SU-DHL-6 (cell line): ENCODE measurements around the gene CCL22.
"Not testable (repeated sequence)": the region's sequence is repeated elsewhere in the genome, so short reads cannot be mapped to it uniquely, and the experiment has no call there.

ENCODE experiments used
- H2AFZ ChIP-seq: fragments of 200-600 bp; sonication (generic); 2 replicates; pipeline ENCODE4 v1.6.1; 2014; ENCODE audit warnings: low read depth, mild to moderate bottlenecking, moderate library complexity, mixed read lengths, antibody characterized with exemption, low read length; ENCODE audit not compliant: severe bottlenecking
- H3F3A ChIP-seq: fragments of 200-600 bp; shearing (Covaris generic); 2 replicates; pipeline ENCODE4 v1.6.0; 2016; ENCODE audit warnings: antibody characterized with exemption, mild to moderate bottlenecking; ENCODE audit not compliant: insufficient read depth
- H3K27ac ChIP-seq: fragments of 200-600 bp; sonication (generic); 2 replicates; pipeline ENCODE4 v1.5.1; 2016; ENCODE audit warnings: low read depth, mild to moderate bottlenecking, low read length, moderate library complexity, mixed read lengths
- H3K27me3 ChIP-seq: fragments of 200-600 bp; sonication (generic), shearing (Covaris generic); 2 replicates; pipeline ENCODE4 v1.6.0; 2014; ENCODE audit warnings: mild to moderate bottlenecking, low read length
- H3K36me3 ChIP-seq: fragments of 200-600 bp; sonication (generic); 2 replicates; pipeline ENCODE4 v1.6.1; 2014; ENCODE audit warnings: mild to moderate bottlenecking, low read length, mixed read lengths
- H3K4me2 ChIP-seq: fragments of 300-600, 200-600 bp; shearing (Covaris generic), sonication (generic); 2 replicates; pipeline ENCODE4 v1.6.0; 2014; ENCODE audit warnings: low read length, low read depth, mild to moderate bottlenecking; ENCODE audit not compliant: poor library complexity, severe bottlenecking
- H3K4me3 ChIP-seq: fragments of 200-600 bp; sonication (generic); 2 replicates; pipeline ENCODE4 v1.5.1; 2014; ENCODE audit warnings: antibody characterized with exemption, low read length, mild to moderate bottlenecking, mixed read lengths; ENCODE audit not compliant: insufficient read depth, poor library complexity, severe bottlenecking
- H3K79me2 ChIP-seq: fragments of 200-600 bp; sonication (generic); 2 replicates; pipeline ENCODE4 v1.6.1; 2014; ENCODE audit warnings: mild to moderate bottlenecking, low read length, moderate library complexity; ENCODE audit not compliant: insufficient read depth
- H3K9ac ChIP-seq: fragments of 200-600 bp; sonication (generic); 2 replicates; pipeline ENCODE4 v1.7.0; 2014; ENCODE audit warnings: mild to moderate bottlenecking, low read length
- H3K9me2 ChIP-seq: fragments of 200-600 bp; sonication (generic); replicated peaks from 2 replicates; pipeline ENCODE4 v1.6.1; 2014; ENCODE audit warnings: low read length; ENCODE audit not compliant: insufficient read depth
- H3K9me3 ChIP-seq: fragments of 200-600 bp; sonication (generic); 2 replicates; pipeline ENCODE4 v1.6.1; 2014; ENCODE audit warnings: low read length, mixed read lengths; ENCODE audit not compliant: insufficient read depth
- H4K20me1 ChIP-seq: fragments of 200-600 bp; sonication (generic); 2 replicates; pipeline ENCODE4 v1.6.1; 2014; ENCODE audit warnings: low read depth, mild to moderate bottlenecking, antibody characterized with exemption, low read length, moderate library complexity, mixed read lengths
- EZH2phosphoT487 ChIP-seq: fragments of 200-600 bp; sonication (generic), shearing (Covaris generic); conservative IDR thresholded peaks from 2 replicates; pipeline ENCODE4 v1.6.1; 2018; ENCODE audit warnings: mild to moderate bottlenecking, antibody characterized with exemption, low read length, moderate library complexity, mixed read lengths
- TF ChIP-seq, protein P1 (sequence below): fragments of 200-600 bp; sonication (generic); IDR thresholded peaks from one replicate; pipeline ENCODE4 v1.5.1; 2017; ENCODE audit warnings: antibody characterized with exemption, mild to moderate bottlenecking, low read length, moderate library complexity; ENCODE audit not compliant: insufficient read depth, poor library complexity, severe bottlenecking

Gene CCL22

DNA sequence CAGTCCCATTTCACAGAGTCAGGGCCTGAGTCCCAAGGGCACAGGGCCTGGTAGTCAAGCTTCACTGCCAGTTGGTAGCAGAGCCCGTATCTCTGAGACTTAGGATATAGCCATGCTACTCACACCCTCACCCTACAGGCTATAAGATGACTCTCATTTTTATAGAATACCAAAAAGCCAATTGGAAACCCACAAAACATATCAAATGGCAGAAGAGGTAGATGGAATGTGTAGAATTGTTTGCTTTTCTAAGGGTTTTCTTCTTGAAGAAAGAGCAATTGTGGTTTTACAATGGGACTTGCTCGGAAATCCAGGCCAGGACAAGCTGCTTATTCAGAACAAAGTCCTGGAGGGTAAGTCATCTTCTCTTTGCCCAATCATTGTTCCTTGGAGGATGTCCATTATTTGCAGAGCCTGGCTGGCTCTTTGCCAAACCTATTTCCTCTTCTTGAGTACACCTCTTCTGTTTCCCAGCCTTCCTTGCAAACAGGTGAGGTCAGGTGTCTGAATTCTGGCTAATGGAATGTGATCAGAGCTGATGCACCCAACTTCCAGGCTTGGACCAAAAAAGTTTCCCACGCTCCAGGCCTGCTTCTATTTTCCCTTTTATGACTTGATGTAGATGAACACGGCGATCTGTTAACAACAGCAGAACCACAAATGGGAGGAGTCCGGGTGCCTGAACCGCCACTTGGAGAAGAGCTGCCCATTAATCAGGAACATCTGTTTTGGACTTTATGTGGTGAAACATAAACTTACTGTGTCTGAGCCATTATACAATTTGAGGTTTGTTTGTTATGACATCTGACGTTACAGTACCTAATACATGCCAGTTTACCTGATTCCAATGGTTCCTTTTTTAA, 16.9 kb upstream of the CCL22 start:
- Histone ChIP-seq H3K36me3 (no peaks in the 10 kb centered on the region), H3K27me3 (no peaks in the 10 kb centered on the region), H4K20me1 (no peaks in the 10 kb centered on the region), H3K4me3 (no peak overlapping the region), H3F3A (no peaks in the 10 kb centered on the region), H2AFZ (no peak overlapping the region), H3K9me2 (no peaks in the 10 kb centered on the region), H3K4me2 (no peak overlapping the region), H3K9me3 (no peaks in the 10 kb centered on the region), H3K9ac (no peak overlapping the region), H3K79me2 (no peaks in the 10 kb centered on the region), H3K27ac (no peak overlapping the region)
- no peak for TF ChIP-seq EZH2phosphoT487
- TF ChIP-seq, protein P1, sequence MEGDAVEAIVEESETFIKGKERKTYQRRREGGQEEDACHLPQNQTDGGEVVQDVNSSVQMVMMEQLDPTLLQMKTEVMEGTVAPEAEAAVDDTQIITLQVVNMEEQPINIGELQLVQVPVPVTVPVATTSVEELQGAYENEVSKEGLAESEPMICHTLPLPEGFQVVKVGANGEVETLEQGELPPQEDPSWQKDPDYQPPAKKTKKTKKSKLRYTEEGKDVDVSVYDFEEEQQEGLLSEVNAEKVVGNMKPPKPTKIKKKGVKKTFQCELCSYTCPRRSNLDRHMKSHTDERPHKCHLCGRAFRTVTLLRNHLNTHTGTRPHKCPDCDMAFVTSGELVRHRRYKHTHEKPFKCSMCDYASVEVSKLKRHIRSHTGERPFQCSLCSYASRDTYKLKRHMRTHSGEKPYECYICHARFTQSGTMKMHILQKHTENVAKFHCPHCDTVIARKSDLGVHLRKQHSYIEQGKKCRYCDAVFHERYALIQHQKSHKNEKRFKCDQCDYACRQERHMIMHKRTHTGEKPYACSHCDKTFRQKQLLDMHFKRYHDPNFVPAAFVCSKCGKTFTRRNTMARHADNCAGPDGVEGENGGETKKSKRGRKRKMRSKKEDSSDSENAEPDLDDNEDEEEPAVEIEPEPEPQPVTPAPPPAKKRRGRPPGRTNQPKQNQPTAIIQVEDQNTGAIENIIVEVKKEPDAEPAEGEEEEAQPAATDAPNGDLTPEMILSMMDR = no peak

DNA sequence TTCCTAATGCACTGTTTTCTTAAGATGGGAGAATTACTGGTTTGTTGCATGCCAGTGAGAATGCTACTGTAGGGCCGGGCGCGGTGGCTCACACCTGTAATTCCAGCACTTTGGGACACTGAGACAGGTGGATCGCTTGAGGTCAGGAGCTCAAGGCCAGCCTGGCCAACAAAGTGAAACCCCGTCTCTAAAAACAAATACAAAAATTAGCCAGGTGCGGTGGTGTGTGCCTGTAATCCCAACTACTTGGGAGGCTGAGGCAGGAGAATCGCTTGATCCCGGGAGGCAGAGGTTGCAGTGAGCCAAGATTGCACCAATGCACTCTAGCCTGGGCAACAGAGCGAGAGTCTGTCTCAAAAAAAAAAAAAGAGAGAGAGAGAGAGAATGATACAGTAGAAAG, 16.0 kb upstream of the CCL22 start:
- not testable (repeated sequence) for H3K36me3 ChIP-seq, H3K27me3 ChIP-seq, H3K9me3 ChIP-seq, H3F3A ChIP-seq, H3K4me2 ChIP-seq, H3K79me2 ChIP-seq, H3K4me3 ChIP-seq, H3K9ac ChIP-seq, H4K20me1 ChIP-seq, H2AFZ ChIP-seq, H3K9me2 ChIP-seq, H3K27ac ChIP-seq

DNA sequence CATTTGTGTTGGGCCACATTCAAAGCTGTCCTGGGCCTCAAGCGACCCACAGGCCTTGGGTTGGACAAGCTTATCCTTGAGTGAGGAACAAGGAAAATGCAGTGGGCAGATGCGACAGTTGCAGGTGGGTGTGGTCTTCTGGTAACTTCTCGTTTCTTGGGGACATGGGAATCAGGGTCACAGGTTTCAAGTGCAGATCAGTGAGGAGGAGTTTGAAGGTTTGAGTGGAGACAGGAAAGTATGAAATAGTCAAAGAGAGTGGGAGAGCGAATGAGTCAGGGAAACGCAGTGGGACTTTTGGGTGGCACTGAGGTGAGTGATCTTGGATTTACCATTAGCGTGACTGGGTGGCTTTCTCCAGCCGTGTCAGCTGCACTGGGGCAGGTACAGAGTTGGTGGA, 15.4 kb upstream of the CCL22 start:
- no peak overlapping the region for H2AFZ ChIP-seq
- H3K4me3 ChIP-seq = no peak overlapping the region
- no peaks in the 10 kb centered on the region for H3K9me2 ChIP-seq
- H3K9me3 ChIP-seq = no peaks in the 10 kb centered on the region
- no peaks in the 10 kb centered on the region for H3F3A ChIP-seq
- 0 out of 2 replicates have a peak, but pooled peaks cover 2% of the 10 kb centered on the region for H3K27me3 ChIP-seq
- H3K79me2 ChIP-seq = no peaks in the 10 kb centered on the region
- no peak overlapping the region for H3K27ac ChIP-seq
- no peaks in the 10 kb centered on the region for H4K20me1 ChIP-seq
- H3K4me2 ChIP-seq = no peak overlapping the region
- H3K36me3 ChIP-seq = no peaks in the 10 kb centered on the region
- no peak overlapping the region for H3K9ac ChIP-seq
- no peak for TF ChIP-seq EZH2phosphoT487
- TF ChIP-seq, protein P1 = no peak

DNA sequence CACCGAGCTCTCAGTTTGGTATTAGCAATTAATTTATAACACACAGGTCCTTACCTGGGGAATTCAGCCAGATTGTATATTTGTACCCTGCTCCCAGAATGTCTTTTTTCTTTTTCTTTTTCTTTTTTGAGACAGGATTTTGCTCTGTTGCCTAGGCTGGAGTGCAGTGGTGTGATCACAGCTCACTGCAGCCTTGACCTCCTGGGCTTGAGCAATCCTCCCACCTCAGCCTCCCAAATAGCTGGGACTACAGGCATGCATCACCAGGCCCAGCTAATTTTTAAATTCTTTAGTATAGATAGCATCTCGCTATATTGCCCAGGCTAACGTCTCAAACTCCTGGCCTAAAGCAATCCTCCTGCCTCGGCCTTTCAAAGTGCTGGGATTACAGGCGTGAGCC, 14.5 kb upstream of the CCL22 start:
- H4K20me1 ChIP-seq, H3K36me3 ChIP-seq, H3F3A ChIP-seq, H3K9me3 ChIP-seq, H3K9me2 ChIP-seq, H3K4me2 ChIP-seq, H3K9ac ChIP-seq, H2AFZ ChIP-seq, H3K27ac ChIP-seq, H3K79me2 ChIP-seq, H3K27me3 ChIP-seq, H3K4me3 ChIP-seq: not testable (repeated sequence)
